CD4-positive, alpha-beta memory T cell (primary cell): ENCODE data around the gene SLCO1A2. TPM values are rescaled to one million over a fixed set of nuclear protein-coding genes. Genes with fewer than 3 reads are reported as not detected.
"Not testable (repeated sequence)": the region's sequence is repeated elsewhere in the genome, so short reads cannot be mapped to it uniquely, and the experiment has no call there.

Experiments
- CTCF ChIA-PET: fragments of 350-600 bp; sonication (Branson Sonifier 250); formaldehyde crosslinking; loops from one replicate; lab custom pipeline; 2021; ENCODE audit warnings: inconsistent platforms; ENCODE audit not compliant: partially characterized antibody; lab: Charles Lee
- POLR2A ChIA-PET: fragments of 350-600 bp; sonication (Branson Sonifier 250); formaldehyde crosslinking; loops from one replicate; lab custom pipeline; 2021; ENCODE audit not compliant: partially characterized antibody; lab: Charles Lee
- DNase-seq, 5 donors: peaks; one replicate each; pipeline versions ENCODE4 v3.0.0 to v3.0.0-alpha.2; 2020 to 2022; ENCODE audit warnings: mixed read lengths in 1 of 5
- H3K27ac ChIP-seq: one replicate; pipeline ENCODE4 v1.7.0; 2013; ENCODE audit warnings: low read depth, low read length
- H3K27me3 ChIP-seq: 2 replicates; pipeline ENCODE4 v1.7.0; 2013; ENCODE audit warnings: mild to moderate bottlenecking, low read length, moderate library complexity; ENCODE audit not compliant: insufficient read depth
- H3K36me3 ChIP-seq: 2 replicates; pipeline ENCODE4 v1.7.0; 2013; ENCODE audit warnings: mild to moderate bottlenecking, low read length, moderate library complexity; ENCODE audit not compliant: insufficient read depth
- H3K4me1 ChIP-seq: 2 replicates; pipeline ENCODE4 v1.7.0; 2013; ENCODE audit warnings: mild to moderate bottlenecking, low read length, moderate library complexity; ENCODE audit not compliant: insufficient read depth
- H3K4me3 ChIP-seq, 2 donors: one replicate each; pipeline ENCODE4 v1.7.0; 2013; ENCODE audit warnings: low read length in 2 of 2, mild to moderate bottlenecking in 1 of 2
- H3K9me3 ChIP-seq, 2 donors: one replicate each; pipeline ENCODE4 v1.7.0; 2013; ENCODE audit warnings: low read length in 2 of 2, control low read depth in 1 of 2; ENCODE audit not compliant: control insufficient read depth in 1 of 2
- H3K27ac Mint-ChIP-seq, 7 donors: one replicate each; pipeline ENCODE4 v1.8.0; 2020 to 2021; ENCODE audit warnings: mixed read lengths in 7 of 7, mild to moderate bottlenecking in 6 of 7, inconsistent platforms in 3 of 7, moderate library complexity in 3 of 7
- H3K27me3 Mint-ChIP-seq, 2 donors: one replicate each; pipeline ENCODE4 v1.8.0; 2020 to 2021; ENCODE audit warnings: mixed read lengths in 2 of 2
- H3K36me3 Mint-ChIP-seq, 2 donors: one replicate each; pipeline ENCODE4 v1.8.0; 2020 to 2021; ENCODE audit warnings: mixed read lengths in 2 of 2, inconsistent platforms in 1 of 2, mild to moderate bottlenecking in 1 of 2
- H3K4me1 Mint-ChIP-seq, 4 donors: one replicate each; pipeline ENCODE4 v1.8.0; 2020 to 2021; ENCODE audit warnings: mixed read lengths in 4 of 4, mild to moderate bottlenecking in 1 of 4
- H3K4me3 Mint-ChIP-seq, 8 donors: one replicate each; pipeline ENCODE4 v1.8.0; 2020 to 2021; ENCODE audit warnings: mixed read lengths in 8 of 8, mild to moderate bottlenecking in 7 of 8, moderate library complexity in 6 of 8, inconsistent platforms in 3 of 8
- H3K9me3 Mint-ChIP-seq, 8 donors: one replicate each; pipeline ENCODE4 v1.8.0; 2020 to 2021; ENCODE audit warnings: mixed read lengths in 8 of 8, mild to moderate bottlenecking in 5 of 8, inconsistent platforms in 3 of 8, moderate library complexity in 1 of 8
- intact Hi-C: fragments of 100-400 bp; cut with micrococcal nuclease; formaldehyde crosslinking; loops from one replicate; pipeline ENCODE4 v1.15.1; 2023
- polyA plus RNA-seq, 2 donors: library from polyadenylated mRNA; unstranded; fragments of 300-500 nt; fragmentation: Illumina TruSeq; gene quantifications; one replicate each; pipeline ENCODE4 v1.2.3, GENCODE V29; 2021
- total RNA-seq, 2 experiments: library from RNA; stranded (reverse); gene quantifications; one replicate each; pipeline ENCODE4 v1.2.3, GENCODE V29; 2021

The SLCO1A2 gene, protein sequence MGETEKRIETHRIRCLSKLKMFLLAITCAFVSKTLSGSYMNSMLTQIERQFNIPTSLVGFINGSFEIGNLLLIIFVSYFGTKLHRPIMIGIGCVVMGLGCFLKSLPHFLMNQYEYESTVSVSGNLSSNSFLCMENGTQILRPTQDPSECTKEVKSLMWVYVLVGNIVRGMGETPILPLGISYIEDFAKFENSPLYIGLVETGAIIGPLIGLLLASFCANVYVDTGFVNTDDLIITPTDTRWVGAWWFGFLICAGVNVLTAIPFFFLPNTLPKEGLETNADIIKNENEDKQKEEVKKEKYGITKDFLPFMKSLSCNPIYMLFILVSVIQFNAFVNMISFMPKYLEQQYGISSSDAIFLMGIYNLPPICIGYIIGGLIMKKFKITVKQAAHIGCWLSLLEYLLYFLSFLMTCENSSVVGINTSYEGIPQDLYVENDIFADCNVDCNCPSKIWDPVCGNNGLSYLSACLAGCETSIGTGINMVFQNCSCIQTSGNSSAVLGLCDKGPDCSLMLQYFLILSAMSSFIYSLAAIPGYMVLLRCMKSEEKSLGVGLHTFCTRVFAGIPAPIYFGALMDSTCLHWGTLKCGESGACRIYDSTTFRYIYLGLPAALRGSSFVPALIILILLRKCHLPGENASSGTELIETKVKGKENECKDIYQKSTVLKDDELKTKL
- total RNA-seq (not detected), polyA plus RNA-seq (not detected)

DNA sequence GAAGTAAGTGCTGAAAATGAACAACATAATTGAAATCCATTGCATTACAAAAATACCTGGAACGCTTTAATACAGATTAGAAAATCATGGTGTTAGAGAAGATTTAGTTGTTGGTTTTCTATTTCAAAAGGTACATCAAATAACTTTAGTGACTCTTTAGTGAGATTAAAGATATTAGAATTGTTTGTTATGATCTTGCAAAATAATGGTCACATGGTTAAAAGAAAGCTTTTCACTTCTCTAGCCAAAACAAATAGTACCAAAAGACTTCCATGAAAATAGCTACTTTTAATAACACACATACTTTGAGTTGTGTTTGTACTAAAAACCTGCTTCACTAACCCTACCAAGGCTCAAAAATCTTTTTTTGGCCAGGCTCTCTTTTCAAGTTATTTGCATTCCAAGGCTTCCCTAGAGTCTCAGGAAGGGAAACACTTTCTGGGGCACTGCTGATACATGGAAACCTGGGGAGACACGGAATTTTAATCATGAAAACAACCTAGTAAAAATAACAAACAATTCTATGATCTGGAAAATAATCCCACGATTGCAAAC is at the start of gene SLCO1A2:
SLCO1A2 (minus strand) TSS at position 147 of the 555 bp plus-strand sequence. CDS start 270 bp downstream, outside the sequence.
- H3K27me3 ChIP-seq: no peaks in the 10 kb centered on the region
- no peaks in the 10 kb centered on the region for H3K4me1 ChIP-seq
- no peaks in the 10 kb centered on the region for H3K36me3 ChIP-seq
- ChIA-PET POLR2A (no interaction called here), CTCF (no interaction called here)
- no peak for DNase-seq
- no peaks in the 10 kb centered on the region for H3K9me3 ChIP-seq
- H3K27ac ChIP-seq: no peak within 1 kb of the TSS
- peaks cover 0 to 12% (median 4%) of the 10 kb centered on the region in 8 donors for H3K9me3 Mint-ChIP-seq
- H3K4me1 Mint-ChIP-seq: no peaks in the 10 kb centered on the region
- H3K4me3 ChIP-seq: no peak within 1 kb of the TSS
- H3K4me3 Mint-ChIP-seq: no peak within 1 kb of the TSS
- intact Hi-C loops: no loop called here
- no peak within 1 kb of the TSS for H3K27ac Mint-ChIP-seq
- H3K27me3 Mint-ChIP-seq: peaks cover 0 to 6% of the 10 kb centered on the region in 2 donors
- peaks cover 0 to 6% of the 10 kb centered on the region in 2 donors for H3K36me3 Mint-ChIP-seq

DNA sequence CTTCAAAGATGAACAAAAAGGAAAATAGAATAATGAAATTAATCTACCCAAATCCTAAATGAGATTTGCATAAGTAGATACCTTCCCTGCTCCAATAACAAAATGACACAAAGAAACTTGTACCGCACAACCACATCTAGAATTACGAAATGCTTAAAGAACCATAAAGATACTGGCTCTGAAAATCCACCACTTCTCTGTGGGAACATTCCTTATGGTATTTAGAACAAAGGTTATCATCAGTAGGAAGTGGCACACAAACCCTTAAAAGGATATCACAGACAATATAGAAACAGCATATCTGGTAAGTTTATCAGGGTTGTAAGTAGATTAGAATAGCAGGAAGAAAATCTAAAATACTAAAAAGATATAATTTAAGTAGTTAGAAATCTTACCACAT is 49.5 kb upstream of the SLCO1A2 start:
- Mint-ChIP-seq H3K27me3 (peaks cover 4 to 11% of the 10 kb centered on the region in 2 donors), H3K4me1 (peaks cover 0 to 2% (median 0%) of the 10 kb centered on the region in 4 donors), H3K27ac (no peak overlapping the region), H3K9me3 (no peaks in the 10 kb centered on the region), H3K36me3 (no peaks in the 10 kb centered on the region), H3K4me3 (no peak overlapping the region)
- intact Hi-C loops: no loop called here
- H3K27ac ChIP-seq: no peak overlapping the region
- H3K4me1 ChIP-seq: no peaks in the 10 kb centered on the region
- ChIA-PET CTCF (no interaction called here), POLR2A (no interaction called here)
- H3K36me3 ChIP-seq: no peaks in the 10 kb centered on the region
- no peak overlapping the region for H3K4me3 ChIP-seq
- no peak for DNase-seq
- no peaks in the 10 kb centered on the region for H3K27me3 ChIP-seq
- no peaks in the 10 kb centered on the region for H3K9me3 ChIP-seq

DNA sequence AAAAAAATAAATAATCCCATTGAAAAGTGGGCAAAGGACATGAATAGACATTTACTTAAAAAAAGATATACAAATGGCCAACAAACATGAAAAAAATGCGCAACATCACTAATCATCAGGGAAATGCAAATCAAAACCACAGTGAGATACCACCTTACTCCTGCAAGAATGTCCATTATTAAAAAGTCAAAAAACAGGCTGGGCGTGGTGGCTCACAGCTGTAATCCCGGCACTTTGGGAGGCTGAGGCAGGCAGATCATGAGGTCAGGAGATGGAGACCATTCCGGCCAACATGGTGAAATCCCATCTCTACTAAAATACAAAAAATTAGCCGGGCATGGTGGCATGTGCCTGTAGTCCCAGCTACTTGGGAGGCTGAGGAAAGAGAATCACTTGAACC is 46.6 kb upstream of the SLCO1A2 start:
- H3K27ac ChIP-seq, CTCF ChIA-PET, H3K9me3 ChIP-seq, H3K27ac Mint-ChIP-seq, H3K27me3 ChIP-seq, POLR2A ChIA-PET, H3K36me3 Mint-ChIP-seq, intact Hi-C loops, H3K36me3 ChIP-seq, H3K4me3 Mint-ChIP-seq, H3K9me3 Mint-ChIP-seq, H3K4me1 Mint-ChIP-seq, H3K4me1 ChIP-seq, H3K4me3 ChIP-seq: not testable (repeated sequence)
- H3K27me3 Mint-ChIP-seq: peaks cover 5 to 11% of the 10 kb centered on the region in 2 donors
- peak in 1 of 5 donors; percentile 8 for DNase-seq

DNA sequence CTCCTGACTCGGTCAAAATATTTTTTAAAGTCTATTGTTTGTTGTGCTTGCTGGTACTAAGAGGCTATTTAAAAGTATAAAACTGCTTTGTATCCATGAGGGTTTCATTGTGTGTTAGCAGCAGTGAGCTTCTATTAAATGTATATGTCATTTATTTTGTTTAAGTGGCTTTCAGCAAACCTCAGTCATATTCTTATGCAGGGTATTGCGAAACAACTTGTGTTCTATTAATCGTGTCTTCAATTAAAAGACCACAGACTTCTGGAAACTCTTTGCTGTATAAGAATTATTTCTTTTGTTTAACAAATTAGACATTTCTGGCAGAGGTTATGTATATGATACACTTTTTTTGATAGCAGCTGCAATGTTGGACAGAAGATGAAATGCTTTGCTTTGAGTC is 44.5 kb upstream of the SLCO1A2 start:
- Mint-ChIP-seq H3K36me3 (no peaks in the 10 kb centered on the region), H3K27me3 (peaks cover 3 to 11% of the 10 kb centered on the region in 2 donors), H3K4me1 (peaks cover 0 to 2% (median 0%) of the 10 kb centered on the region in 4 donors), H3K4me3 (no peak overlapping the region), H3K27ac (no peak overlapping the region), H3K9me3 (no peaks in the 10 kb centered on the region)
- no peak overlapping the region for H3K4me3 ChIP-seq
- POLR2A ChIA-PET: no interaction called here
- H3K27me3 ChIP-seq: no peaks in the 10 kb centered on the region
- no peak overlapping the region for H3K27ac ChIP-seq
- H3K36me3 ChIP-seq: no peaks in the 10 kb centered on the region
- no peak for DNase-seq
- intact Hi-C loops: no loop called here
- no peaks in the 10 kb centered on the region for H3K4me1 ChIP-seq
- H3K9me3 ChIP-seq: no peaks in the 10 kb centered on the region
- CTCF ChIA-PET: no interaction called here

DNA sequence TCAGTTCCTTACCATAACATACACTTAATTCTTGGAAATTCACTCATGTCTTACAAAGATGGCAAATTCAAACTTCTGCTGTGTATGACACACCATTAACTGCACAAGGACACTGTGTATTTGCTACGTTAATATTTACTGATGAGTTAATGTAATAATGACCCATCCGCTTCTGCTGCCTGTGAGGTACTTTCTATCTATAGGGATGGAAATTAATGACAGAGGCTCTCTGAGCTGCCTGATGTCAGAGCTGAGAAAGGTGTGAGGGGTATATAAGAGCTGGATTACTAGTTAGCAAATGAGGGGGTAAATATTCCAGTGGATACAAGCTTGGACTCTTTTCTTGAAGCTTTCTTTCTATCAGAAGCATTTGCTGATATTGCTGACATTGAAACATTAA is 37.9 kb upstream of the SLCO1A2 start, which contains the start of gene IAPP:
IAPP (plus strand) TSS at position 301 of the 400 bp plus-strand sequence. CDS start 450 bp downstream, outside the sequence.
- no peak within 1 kb of the TSS for H3K4me3 ChIP-seq
- no peaks in the 10 kb centered on the region for H3K9me3 ChIP-seq
- no peak within 1 kb of the TSS for H3K27ac ChIP-seq
- Mint-ChIP-seq H3K27ac (no peak within 1 kb of the TSS), H3K4me1 (peaks cover 4 to 8% (median 6%) of the 10 kb centered on the region in 4 donors), H3K36me3 (no peaks in the 10 kb centered on the region), H3K4me3 (no peak within 1 kb of the TSS), H3K27me3 (peaks cover 0 to 3% of the 10 kb centered on the region in 2 donors), H3K9me3 (no peaks in the 10 kb centered on the region)
- intact Hi-C loops: no loop called here
- no peaks in the 10 kb centered on the region for H3K4me1 ChIP-seq
- ChIA-PET CTCF (no interaction called here), POLR2A (no interaction called here)
- no peaks in the 10 kb centered on the region for H3K27me3 ChIP-seq
- no peaks in the 10 kb centered on the region for H3K36me3 ChIP-seq
- DNase-seq: no peak

DNA sequence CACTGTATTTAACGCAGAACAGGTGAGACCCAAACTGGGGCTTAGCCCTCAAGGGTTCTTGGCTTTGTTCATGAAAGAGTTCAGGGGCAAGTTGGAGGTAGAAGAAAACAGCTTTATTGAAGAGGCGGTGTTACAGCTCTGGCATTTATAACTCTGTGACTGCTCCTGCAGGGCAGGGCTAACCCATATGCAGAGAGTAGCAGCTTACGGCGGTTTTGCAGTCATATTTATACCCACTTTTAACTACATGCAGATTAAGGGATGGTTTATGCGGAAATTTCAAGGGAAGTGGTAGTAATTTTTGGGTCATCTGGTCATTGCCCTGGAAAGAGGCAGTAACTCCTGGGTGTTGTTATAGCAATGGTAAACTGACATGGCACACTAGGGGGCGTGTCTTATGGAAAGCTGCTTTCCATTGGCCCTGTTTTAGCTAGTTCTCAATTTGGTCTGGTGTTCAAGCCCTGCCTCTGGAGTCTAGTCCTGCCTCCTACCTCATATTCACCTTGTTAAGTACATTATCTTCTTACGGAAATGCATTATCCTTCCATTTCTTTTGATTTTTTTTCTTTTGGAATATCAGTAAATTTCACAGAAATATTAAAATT is 36.2 kb upstream of the SLCO1A2 start:
- Mint-ChIP-seq H3K36me3 (no peaks in the 10 kb centered on the region), H3K27ac (no peak overlapping the region), H3K27me3 (no peaks in the 10 kb centered on the region), H3K9me3 (no peaks in the 10 kb centered on the region), H3K4me1 (peaks cover 4 to 14% (median 8%) of the 10 kb centered on the region in 4 donors), H3K4me3 (no peak overlapping the region)
- POLR2A ChIA-PET: no interaction called here
- Histone ChIP-seq H3K27ac (no peak overlapping the region), H3K27me3 (no peaks in the 10 kb centered on the region), H3K9me3 (no peaks in the 10 kb centered on the region), H3K4me3 (no peak overlapping the region), H3K4me1 (no peaks in the 10 kb centered on the region), H3K36me3 (no peaks in the 10 kb centered on the region)
- intact Hi-C loops: no loop called here
- DNase-seq: no peak
- CTCF ChIA-PET: no interaction called here
